Measurements from ENCODE around the gene HEPHL1. TPM values are rescaled to one million over a fixed set of nuclear protein-coding genes. Genes with fewer than 3 reads are reported as not detected.

The HEPHL1 gene
- total and polyA plus RNA-seq, 2 experiments from 2014 or later = 0.07 to 0.21 TPM

- no peaks in the 10 kb centered on the region; the same call in 2 of the 3 replicates for H3K36me3 Mint-ChIP-seq (ENCODE audit: low read depth)
- Histone ChIP-seq H3K27me3 (ENCODE audit: insufficient read depth) (no peaks in the 10 kb centered on the region), H3K4me3 (no peak overlapping the region), H2AFZ (no peak overlapping the region), H3K9me2 (ENCODE audit: insufficient read depth) (peaks cover 9% of the 10 kb centered on the region; the same call in 1 of the 2 replicates), H3K36me3 (ENCODE audit: insufficient read depth) (no peaks in the 10 kb centered on the region), H3K27ac (ENCODE audit: low read depth) (no peak overlapping the region), H3F3A (replicated peaks; ENCODE audit: low read depth) (no peaks in the 10 kb centered on the region), H4K20me1 (replicated peaks; ENCODE audit: insufficient read depth) (no peaks in the 10 kb centered on the region), H3K4me1 (ENCODE audit: insufficient read depth) (no peaks in the 10 kb centered on the region), H3K79me2 (replicated peaks; ENCODE audit: insufficient read depth) (no peaks in the 10 kb centered on the region), H3K4me2 (no peak overlapping the region)
- H3K9me3 Mint-ChIP-seq = no peaks in the 10 kb centered on the region
- ATAC-seq (no peak), DNase-seq (ENCODE audit: low spot score) (no peak)
- peaks cover 4% of the 10 kb centered on the region for H3K27me3 Mint-ChIP-seq (ENCODE audit: insufficient read depth, low read depth, poor library complexity)
- no peaks in the 10 kb centered on the region for H3K4me1 Mint-ChIP-seq
- no peak overlapping the region for H3K4me3 Mint-ChIP-seq
- no peak for TF ChIP-seq CREB1 (CRISPR knock-in tag; IDR thresholded peaks at IDR 0.05; ENCODE audit: low read depth)
- TF ChIP-seq ZNF114 (CRISPR knock-in tag; IDR thresholded peaks at IDR 0.05) = no peak
- no peak for TF ChIP-seq NANOG (IDR thresholded peaks at IDR 0.05; ENCODE audit: borderline replicate concordance)
- H3K27ac Mint-ChIP-seq = no peak overlapping the region
Measured at GRCh38 chr11:94091091-94091490, 69.9 kb downstream of the HEPHL1 start.

GRCh38 chr11:94100253-94100652, 79.1 kb downstream of the HEPHL1 start:
- Mint-ChIP-seq H3K4me3 (no peak overlapping the region), H3K4me1 (no peaks in the 10 kb centered on the region; the same call in 2 of the 3 replicates), H3K27me3 (ENCODE audit: insufficient read depth, low read depth, poor library complexity) (peaks cover under 1% of the 10 kb centered on the region), H3K27ac (no peak overlapping the region), H3K9me3 (peaks cover 41% of the 10 kb centered on the region), H3K36me3 (ENCODE audit: low read depth) (peaks cover 28% of the 10 kb centered on the region)
- DNase-seq (ENCODE audit: low spot score) = no peak
- no peaks in the 10 kb centered on the region; the same call in 1 of the 2 replicates for H3K36me3 ChIP-seq (ENCODE audit: insufficient read depth)
- H3K27ac ChIP-seq (ENCODE audit: low read depth) = no peak overlapping the region
- H3K4me1 ChIP-seq (ENCODE audit: insufficient read depth) = no peaks in the 10 kb centered on the region
- no peak overlapping the region for H3K4me3 ChIP-seq
- H2AFZ ChIP-seq = no peak overlapping the region
- no peaks in the 10 kb centered on the region for H3F3A ChIP-seq (replicated peaks; ENCODE audit: low read depth)
- no peaks in the 10 kb centered on the region for H3K79me2 ChIP-seq (replicated peaks; ENCODE audit: insufficient read depth)
- H3K27me3 ChIP-seq (ENCODE audit: insufficient read depth) = no peaks in the 10 kb centered on the region
- ATAC-seq = no peak
- no peaks in the 10 kb centered on the region for H4K20me1 ChIP-seq (replicated peaks; ENCODE audit: insufficient read depth)
- H3K9me2 ChIP-seq (ENCODE audit: insufficient read depth) = peaks cover 12% of the 10 kb centered on the region
- no peak overlapping the region for H3K4me2 ChIP-seq
- no peak for TF ChIP-seq JUNB (IDR thresholded peaks at IDR 0.05; ENCODE audit: unreplicated experiment)
- no peak for TF ChIP-seq POLR2AphosphoS5 (IDR thresholded peaks at IDR 0.05; ENCODE audit: low read depth)
- no peak for TF ChIP-seq CREB1 (CRISPR knock-in tag; IDR thresholded peaks at IDR 0.05; ENCODE audit: low read depth)
- TF ChIP-seq STAT1 (IDR thresholded peaks at IDR 0.05; ENCODE audit: unreplicated experiment) = no peak
- TF ChIP-seq, protein P1, sequence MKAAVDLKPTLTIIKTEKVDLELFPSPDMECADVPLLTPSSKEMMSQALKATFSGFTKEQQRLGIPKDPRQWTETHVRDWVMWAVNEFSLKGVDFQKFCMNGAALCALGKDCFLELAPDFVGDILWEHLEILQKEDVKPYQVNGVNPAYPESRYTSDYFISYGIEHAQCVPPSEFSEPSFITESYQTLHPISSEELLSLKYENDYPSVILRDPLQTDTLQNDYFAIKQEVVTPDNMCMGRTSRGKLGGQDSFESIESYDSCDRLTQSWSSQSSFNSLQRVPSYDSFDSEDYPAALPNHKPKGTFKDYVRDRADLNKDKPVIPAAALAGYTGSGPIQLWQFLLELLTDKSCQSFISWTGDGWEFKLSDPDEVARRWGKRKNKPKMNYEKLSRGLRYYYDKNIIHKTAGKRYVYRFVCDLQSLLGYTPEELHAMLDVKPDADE (IDR thresholded peaks at IDR 0.05) = no peak
- TF ChIP-seq ZNF114 (CRISPR knock-in tag; IDR thresholded peaks at IDR 0.05) = no peak
- TF ChIP-seq, protein P2, sequence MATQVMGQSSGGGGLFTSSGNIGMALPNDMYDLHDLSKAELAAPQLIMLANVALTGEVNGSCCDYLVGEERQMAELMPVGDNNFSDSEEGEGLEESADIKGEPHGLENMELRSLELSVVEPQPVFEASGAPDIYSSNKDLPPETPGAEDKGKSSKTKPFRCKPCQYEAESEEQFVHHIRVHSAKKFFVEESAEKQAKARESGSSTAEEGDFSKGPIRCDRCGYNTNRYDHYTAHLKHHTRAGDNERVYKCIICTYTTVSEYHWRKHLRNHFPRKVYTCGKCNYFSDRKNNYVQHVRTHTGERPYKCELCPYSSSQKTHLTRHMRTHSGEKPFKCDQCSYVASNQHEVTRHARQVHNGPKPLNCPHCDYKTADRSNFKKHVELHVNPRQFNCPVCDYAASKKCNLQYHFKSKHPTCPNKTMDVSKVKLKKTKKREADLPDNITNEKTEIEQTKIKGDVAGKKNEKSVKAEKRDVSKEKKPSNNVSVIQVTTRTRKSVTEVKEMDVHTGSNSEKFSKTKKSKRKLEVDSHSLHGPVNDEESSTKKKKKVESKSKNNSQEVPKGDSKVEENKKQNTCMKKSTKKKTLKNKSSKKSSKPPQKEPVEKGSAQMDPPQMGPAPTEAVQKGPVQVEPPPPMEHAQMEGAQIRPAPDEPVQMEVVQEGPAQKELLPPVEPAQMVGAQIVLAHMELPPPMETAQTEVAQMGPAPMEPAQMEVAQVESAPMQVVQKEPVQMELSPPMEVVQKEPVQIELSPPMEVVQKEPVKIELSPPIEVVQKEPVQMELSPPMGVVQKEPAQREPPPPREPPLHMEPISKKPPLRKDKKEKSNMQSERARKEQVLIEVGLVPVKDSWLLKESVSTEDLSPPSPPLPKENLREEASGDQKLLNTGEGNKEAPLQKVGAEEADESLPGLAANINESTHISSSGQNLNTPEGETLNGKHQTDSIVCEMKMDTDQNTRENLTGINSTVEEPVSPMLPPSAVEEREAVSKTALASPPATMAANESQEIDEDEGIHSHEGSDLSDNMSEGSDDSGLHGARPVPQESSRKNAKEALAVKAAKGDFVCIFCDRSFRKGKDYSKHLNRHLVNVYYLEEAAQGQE (IDR thresholded peaks at IDR 0.05; ENCODE audit: unreplicated experiment) = no peak
- no peak for TF ChIP-seq ZNF331 (CRISPR knock-in tag; IDR thresholded peaks at IDR 0.05; ENCODE audit: low read depth)
- TF ChIP-seq CTCF (conservative IDR thresholded peaks at IDR 0.05; ENCODE audit: low read depth in 2 of 2) = no peak
- TF ChIP-seq NANOG (IDR thresholded peaks at IDR 0.05; ENCODE audit: borderline replicate concordance) = no peak
